SKM-1 (cell line): ENCODE results near the gene LRRN3.

Source experiments
- DNase-seq: peaks from one replicate; lab custom pipeline; 2025; ENCODE audit not compliant: unreplicated experiment; lab: John Stamatoyannopoulos, UW

The LRRN3 gene

GRCh38 chr7:111104710-111105109 lies 13.8 kb downstream of the LRRN3 start:
- DNase-seq = no peak

DNA sequence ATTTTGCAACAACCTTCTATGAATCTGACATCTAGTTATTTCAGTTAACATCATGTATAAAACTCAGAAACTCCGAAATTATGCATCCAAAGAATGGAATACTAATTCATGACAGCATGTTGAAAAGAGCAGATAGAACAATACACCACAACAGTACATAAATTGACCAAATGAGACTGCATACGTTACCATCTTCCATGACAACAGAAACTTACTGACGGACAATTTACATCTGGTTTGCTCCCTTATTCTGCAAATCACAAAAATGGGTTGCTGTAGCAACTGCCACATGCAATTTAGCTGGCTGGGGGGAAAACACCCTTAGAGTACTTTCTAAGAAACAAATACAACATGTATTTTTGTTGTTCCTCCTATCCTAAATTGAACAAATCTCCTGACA lies 14.3 kb downstream of the LRRN3 start:
- no peak for DNase-seq

- DNase-seq = no peak
Measured at GRCh38 chr7:111107579-111107978, 16.7 kb downstream of the LRRN3 start.

DNA sequence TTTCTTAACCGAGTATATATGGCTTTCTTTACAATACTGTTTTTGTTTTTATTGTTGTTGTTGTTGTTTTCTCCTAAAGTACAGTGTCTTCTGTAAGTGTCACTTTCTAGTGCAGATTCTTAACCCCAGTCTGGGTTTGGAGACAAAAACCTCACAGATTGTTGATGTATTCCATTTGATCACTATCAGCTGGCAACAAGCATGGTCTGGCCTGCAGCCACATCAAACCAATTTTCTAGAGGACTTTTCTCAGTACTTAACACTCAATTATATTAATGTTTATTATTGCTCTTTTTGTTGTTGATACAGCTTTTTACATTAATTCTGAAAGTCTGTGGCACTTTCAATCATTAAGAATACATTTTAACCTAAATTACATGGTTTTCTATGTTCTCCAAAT lies 17.1 kb downstream of the LRRN3 start:
- DNase-seq = no peak

DNA sequence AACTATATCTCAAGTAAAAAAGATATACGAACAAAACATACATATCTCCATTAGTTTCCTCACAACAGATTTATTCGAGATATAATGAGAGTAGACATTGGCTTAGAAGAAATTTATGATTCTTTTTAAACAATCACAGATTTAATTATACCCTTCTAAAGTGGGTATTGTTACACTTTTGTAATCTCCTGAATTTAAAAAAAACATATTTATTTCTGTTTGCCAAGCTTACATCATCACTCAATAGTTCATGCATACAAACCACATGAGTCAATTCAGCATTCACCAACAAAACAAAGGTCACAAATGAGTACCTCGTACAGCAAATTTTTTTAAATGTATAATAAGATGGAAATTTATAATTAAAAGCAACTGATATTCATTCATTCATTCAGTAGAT lies 17.6 kb downstream of the LRRN3 start:
- DNase-seq = no peak

DNA sequence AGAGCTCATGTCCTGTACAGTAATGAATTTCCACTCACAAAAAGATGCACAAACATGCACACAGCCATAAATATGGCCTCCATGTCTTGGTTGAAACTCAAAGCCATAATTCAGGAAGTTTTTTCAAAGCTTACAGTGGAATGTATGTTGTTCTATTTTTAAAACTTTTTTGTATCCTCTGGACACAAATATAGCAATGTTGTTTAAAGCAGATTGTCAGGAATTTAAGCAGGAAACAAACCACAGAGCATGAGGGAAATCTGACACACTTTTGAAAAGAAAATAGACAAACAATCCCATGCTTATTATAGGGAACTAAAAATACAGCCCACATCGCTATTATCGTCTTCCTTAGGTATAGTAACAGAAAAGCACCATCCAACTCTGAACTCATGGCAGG lies 21.5 kb downstream of the LRRN3 start:
- no peak for DNase-seq

DNA sequence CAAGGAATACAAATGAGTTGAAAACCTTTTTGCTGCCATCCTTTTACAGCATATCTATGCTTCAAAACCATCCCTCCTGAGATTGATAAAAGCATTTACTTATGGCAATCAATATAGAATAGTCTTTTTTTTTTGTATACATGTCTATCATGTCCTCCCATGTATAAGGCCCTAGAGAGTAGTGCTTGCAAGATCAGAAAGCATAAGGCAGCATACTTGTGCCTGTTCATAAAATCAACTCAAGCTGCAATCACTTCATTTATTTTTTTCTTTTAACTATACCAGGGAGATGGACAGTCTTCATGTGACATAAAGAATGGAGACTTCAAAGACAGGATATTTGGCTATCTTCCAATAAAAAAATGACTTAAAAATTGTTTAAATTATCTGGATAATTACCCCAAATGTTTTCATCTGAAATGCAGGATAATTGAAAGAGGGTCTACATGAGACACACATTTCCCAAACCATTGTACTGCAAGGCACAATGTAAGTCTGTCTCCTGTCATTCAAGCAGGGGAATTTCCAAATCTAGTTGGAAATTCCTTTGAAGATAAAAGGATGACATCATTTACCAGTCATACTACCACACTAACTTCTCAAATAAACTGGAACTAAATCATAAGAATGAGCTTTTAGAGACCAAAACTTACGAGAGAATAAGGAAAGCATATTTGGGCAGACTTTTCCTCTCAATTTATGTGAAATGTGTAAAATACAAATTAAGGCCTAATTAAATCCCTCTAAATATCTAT lies 22.5 kb downstream of the LRRN3 start:
- no peak for DNase-seq

DNA sequence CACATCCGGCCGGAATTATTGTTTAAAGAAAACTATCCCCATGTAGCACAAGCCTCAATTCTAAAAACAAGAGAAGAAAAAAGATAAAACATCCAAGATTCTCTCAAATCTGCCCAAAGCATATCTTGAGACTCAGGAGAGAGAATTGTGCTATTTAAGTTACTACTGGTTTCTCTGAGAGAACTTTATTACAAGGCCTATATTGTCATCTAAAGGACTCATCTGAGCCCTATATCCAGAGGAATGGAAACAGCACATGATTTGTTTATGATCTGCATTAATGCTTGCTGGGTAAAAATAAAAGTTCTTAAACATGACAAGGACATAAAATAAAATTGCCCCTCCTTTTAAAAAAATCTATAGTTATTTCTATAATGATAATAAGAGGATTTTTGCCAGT lies 25.0 kb downstream of the LRRN3 start:
- no peak for DNase-seq

- no peak for DNase-seq
Measured at GRCh38 chr7:111126987-111127386, 36.1 kb downstream of the LRRN3 start.

- DNase-seq = no peak
Measured at GRCh38 chr7:111129435-111129834, 38.5 kb downstream of the LRRN3 start.

GRCh38 chr7:111132833-111133232 lies 41.9 kb downstream of the LRRN3 start:
- DNase-seq = no peak

GRCh38 chr7:111137296-111138192 lies 46.6 kb downstream of the LRRN3 start:
- no peak for DNase-seq

DNA sequence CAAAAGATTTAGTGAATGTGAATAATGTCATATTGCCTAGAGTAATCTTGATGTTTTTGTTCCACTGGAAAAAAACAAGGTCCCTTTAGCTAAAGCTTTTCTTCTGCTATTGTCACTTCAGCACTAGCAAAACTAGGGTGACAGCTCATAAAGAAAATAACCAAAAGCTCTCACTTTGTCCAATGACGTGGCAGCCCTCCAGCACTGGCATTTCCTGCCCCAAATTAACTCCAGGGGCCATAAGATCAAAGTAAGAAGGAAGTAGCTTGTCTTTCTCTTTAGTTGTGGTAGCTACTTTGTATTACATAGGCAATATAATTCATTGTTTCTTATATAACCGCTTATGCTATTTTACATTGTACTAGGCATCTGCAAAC lies 47.3 kb downstream of the LRRN3 start:
- no peak for DNase-seq

- DNase-seq = no peak
Measured at GRCh38 chr7:111138586-111138985, 47.7 kb downstream of the LRRN3 start.

DNA sequence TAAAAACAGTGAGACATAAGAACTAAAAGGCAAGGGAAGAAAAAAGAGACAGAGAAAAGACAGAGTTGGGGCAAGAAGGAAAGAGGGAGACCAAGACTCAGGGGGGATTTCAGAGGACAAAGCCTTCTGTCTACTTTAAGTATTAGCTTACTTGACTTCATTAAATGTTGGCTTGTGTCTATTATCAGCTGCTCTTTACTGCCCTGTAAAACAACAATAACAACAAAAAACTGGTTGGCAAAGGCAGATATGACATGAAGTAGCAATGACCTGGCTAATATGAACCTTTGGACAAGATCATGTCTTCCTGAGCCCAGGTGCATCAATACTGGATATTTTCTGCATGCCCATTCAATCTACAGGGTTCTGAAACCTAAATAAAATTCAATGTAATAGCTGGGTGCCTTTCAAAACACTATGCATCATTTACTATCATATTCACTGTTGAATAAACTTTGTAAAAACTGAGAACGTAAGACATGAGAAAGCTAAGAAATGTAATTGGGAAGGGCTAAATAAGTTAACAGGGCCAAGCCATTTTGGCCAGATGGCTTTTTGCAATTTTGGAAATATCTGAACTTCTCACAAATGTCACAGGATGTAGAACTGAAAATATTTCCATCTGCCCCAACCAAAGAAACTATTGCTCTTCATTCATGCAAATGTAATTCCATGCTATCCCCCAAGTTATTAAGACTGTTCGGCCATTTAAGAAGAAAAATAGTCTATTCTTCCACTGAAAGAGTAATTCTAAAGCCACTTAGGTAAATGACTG lies 49.4 kb downstream of the LRRN3 start:
- DNase-seq = no peak

- no peak for DNase-seq
Measured at GRCh38 chr7:111145472-111145871, 54.5 kb downstream of the LRRN3 start.

DNA sequence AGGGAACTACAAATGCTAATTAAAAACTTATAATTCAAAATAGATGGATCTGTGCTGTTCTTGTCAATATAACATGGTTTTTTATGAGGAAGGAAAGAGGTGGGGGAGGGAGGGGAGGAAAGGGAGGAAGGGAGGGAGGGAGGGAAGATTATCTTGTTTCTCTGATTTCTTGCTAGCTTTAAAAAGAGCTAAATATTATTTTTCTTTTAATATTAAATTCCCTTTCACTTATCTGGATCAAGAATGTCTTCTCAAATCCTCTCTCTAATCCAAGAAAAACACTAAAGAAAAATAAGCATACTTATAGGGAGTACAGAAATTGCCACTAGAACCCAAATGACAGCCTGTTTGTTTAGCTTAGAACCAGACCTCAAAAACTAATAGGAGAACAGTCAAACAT lies 55.2 kb downstream of the LRRN3 start:
- no peak for DNase-seq

DNA sequence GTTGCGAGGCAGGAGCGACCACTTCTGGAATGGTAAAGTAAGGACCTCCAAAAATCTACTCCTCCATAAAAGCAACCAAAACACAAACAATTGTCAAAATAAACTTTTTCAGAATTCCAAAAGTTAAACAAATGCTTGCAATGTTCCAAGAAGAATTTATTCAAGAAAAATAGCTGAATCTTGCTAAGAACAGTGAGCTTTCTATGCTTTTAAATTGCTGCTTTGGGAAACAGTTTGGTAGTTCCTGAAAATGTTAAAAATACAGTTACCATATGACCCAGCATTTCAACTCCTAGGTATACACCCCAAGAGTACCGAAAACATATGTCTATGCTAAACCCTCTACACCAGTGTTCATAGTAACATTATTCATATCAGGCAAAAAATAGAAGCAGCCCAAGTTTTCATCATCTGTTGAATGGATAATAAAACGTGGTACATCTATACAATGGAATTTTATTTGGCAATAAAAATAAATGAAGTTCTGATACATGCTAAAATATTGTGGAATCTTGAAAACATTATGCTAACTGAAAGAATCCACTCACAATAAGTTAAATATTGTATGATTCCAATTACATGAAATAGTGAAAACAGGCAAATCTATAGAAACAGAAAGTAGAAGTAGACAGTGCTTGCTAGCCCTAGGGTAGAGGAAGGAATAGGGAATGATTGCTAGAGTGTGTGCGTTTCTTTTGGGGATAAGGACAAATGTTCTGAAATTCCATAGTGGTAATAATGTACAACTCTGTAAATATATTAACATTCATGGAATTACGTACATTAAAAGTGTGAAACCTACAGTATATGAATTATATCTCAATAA lies 57.0 kb downstream of the LRRN3 start:
- no peak for DNase-seq

- DNase-seq = no peak
Measured at GRCh38 chr7:111150709-111151108, 59.8 kb downstream of the LRRN3 start.

GRCh38 chr7:111159426-111159825 lies 68.5 kb downstream of the LRRN3 start:
- DNase-seq = no peak

GRCh38 chr7:111160297-111160696 lies 69.4 kb downstream of the LRRN3 start:
- DNase-seq = no peak
